Progenitor cell of endocrine pancreas (in vitro differentiated cells): Measurements from ENCODE around the gene PNMA8C. TPM values are rescaled to one million over a fixed set of nuclear protein-coding genes. Genes with fewer than 3 reads are reported as not detected.

Experiments
- DNase-seq: peaks from one replicate; pipeline ENCODE4 v3.0.0; 2021; ENCODE audit warnings: low spot score; ENCODE audit not compliant: unreplicated experiment
- H3K27ac Mint-ChIP-seq: 2 replicates; pipeline ENCODE4 v1.8.0; 2021; ENCODE audit warnings: mild to moderate bottlenecking, moderate library complexity, mixed read lengths
- H3K27me3 Mint-ChIP-seq: 2 replicates; pipeline ENCODE4 v1.8.0; 2021; ENCODE audit warnings: mixed read lengths
- H3K36me3 Mint-ChIP-seq: 2 replicates; pipeline ENCODE4 v1.8.0; 2022; ENCODE audit warnings: mixed read lengths; ENCODE audit not compliant: insufficient read depth
- H3K4me1 Mint-ChIP-seq: 2 replicates; pipeline ENCODE4 v1.8.0; 2021; ENCODE audit warnings: low read depth, mixed read lengths
- H3K4me3 Mint-ChIP-seq: 2 replicates; pipeline ENCODE4 v1.8.0; 2021; ENCODE audit warnings: low read depth, mild to moderate bottlenecking, moderate library complexity, mixed read lengths
- H3K9me3 Mint-ChIP-seq: 2 replicates; pipeline ENCODE4 v1.8.0; 2021; ENCODE audit warnings: low read depth, mixed read lengths
- total RNA-seq: library from RNA; stranded (reverse); gene quantifications from 2 replicates; pipeline ENCODE4 v1.2.1, GENCODE V29; 2021
- TF ChIP-seq, protein P1 (sequence below): fragments of 200-600 bp; sonication (generic); IDR thresholded peaks from one replicate; pipeline ENCODE4 v1.5.0; 2021; ENCODE audit warnings: antibody characterized with exemption, mild to moderate bottlenecking; ENCODE audit not compliant: unreplicated experiment

PNMA8C gene
- total RNA-seq, 1 donor from 2014 or later = 0.19 TPM

- H3K36me3 Mint-ChIP-seq = peaks cover 34% of the 10 kb centered on the region
- no peak overlapping the region for H3K27ac Mint-ChIP-seq
- TF ChIP-seq, protein P1, sequence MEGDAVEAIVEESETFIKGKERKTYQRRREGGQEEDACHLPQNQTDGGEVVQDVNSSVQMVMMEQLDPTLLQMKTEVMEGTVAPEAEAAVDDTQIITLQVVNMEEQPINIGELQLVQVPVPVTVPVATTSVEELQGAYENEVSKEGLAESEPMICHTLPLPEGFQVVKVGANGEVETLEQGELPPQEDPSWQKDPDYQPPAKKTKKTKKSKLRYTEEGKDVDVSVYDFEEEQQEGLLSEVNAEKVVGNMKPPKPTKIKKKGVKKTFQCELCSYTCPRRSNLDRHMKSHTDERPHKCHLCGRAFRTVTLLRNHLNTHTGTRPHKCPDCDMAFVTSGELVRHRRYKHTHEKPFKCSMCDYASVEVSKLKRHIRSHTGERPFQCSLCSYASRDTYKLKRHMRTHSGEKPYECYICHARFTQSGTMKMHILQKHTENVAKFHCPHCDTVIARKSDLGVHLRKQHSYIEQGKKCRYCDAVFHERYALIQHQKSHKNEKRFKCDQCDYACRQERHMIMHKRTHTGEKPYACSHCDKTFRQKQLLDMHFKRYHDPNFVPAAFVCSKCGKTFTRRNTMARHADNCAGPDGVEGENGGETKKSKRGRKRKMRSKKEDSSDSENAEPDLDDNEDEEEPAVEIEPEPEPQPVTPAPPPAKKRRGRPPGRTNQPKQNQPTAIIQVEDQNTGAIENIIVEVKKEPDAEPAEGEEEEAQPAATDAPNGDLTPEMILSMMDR = no peak
- H3K4me1 Mint-ChIP-seq = peaks cover 8% of the 10 kb centered on the region
- no peaks in the 10 kb centered on the region for H3K27me3 Mint-ChIP-seq
- DNase-seq = no peak
- no peaks in the 10 kb centered on the region for H3K9me3 Mint-ChIP-seq
- H3K4me3 Mint-ChIP-seq = no peak overlapping the region
Measured at GRCh38 chr19:46386996-46387712, 41.6 kb downstream of the PNMA8C start.

DNA sequence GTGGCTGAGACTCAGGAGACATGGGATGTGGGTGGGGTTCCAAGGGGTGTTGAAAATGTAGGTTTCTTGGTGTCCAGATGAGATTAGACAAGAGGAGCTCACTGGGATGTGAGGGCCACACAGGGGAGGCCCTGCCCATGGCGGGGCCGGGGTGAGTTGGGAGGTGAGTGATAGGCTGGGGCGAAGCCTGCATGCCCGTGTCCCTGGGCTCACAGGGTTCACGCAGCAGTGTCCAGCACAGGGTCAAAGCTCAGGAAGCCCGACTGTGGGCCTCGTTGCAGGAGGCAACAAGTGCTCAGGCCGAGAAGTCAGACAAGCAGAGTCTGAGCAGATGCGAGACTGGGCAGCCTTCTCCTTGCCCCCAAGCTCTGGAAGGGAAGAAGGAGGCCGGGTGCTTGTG is 42.6 kb downstream of the PNMA8C start:
- Mint-ChIP-seq H3K4me1 (peaks cover 8% of the 10 kb centered on the region), H3K36me3 (peaks cover 34% of the 10 kb centered on the region), H3K27ac (no peak overlapping the region), H3K4me3 (no peak overlapping the region), H3K27me3 (no peaks in the 10 kb centered on the region), H3K9me3 (no peaks in the 10 kb centered on the region)
- no peak for DNase-seq
- TF ChIP-seq, protein P1 = no peak

GRCh38 chr19:46385636-46386035 is 43.1 kb downstream of the PNMA8C start:
- TF ChIP-seq, protein P1 = no peak
- Mint-ChIP-seq H3K27me3 (no peaks in the 10 kb centered on the region), H3K9me3 (no peaks in the 10 kb centered on the region), H3K4me1 (peaks cover 8% of the 10 kb centered on the region), H3K36me3 (peaks cover 37% of the 10 kb centered on the region), H3K27ac (no peak overlapping the region), H3K4me3 (no peak overlapping the region)
- DNase-seq = no peak

DNA sequence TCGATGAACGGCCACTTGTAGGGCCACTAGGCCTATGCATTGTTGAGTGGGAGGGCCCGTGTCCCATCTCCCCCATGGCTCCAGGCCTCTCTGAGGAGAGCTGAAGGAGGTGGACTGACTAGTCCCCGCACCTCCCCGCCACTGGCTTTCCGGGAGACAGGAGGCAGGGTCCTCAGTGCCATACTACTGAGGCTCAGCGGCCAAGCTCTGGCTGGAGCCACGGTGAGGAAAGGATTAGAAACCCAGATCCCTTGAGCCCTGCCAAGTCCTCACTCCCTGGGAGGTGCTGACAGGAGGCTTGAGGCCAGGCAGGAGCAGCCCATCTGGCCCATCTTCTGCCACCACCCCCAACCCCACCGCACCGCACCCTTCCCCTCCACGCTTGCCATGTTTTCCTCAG is 44.3 kb downstream of the PNMA8C start:
- Mint-ChIP-seq H3K36me3 (peaks cover 39% of the 10 kb centered on the region), H3K27ac (peak overlapping the region; percentile 76), H3K9me3 (no peaks in the 10 kb centered on the region), H3K4me1 (peaks cover 8% of the 10 kb centered on the region), H3K4me3 (no peak overlapping the region), H3K27me3 (no peaks in the 10 kb centered on the region)
- no peak for DNase-seq
- TF ChIP-seq, protein P1 = no peak

- Mint-ChIP-seq H3K36me3 (peaks cover 38% of the 10 kb centered on the region), H3K27me3 (no peaks in the 10 kb centered on the region), H3K4me3 (no peak overlapping the region), H3K9me3 (no peaks in the 10 kb centered on the region), H3K27ac (no peak overlapping the region), H3K4me1 (peaks cover 8% of the 10 kb centered on the region)
- no peak for DNase-seq
- TF ChIP-seq, protein P1 = no peak
Measured at GRCh38 chr19:46383846-46384245, 44.9 kb downstream of the PNMA8C start.
